GM12865 (cell line): ENCODE data around the gene SLC25A20.
A peak's percentile ranks its signal among the peaks of the same experiment; 100 is the strongest.

ENCODE experiments used
- DNase-seq: peaks from one replicate; pipeline ENCODE4 v3.0.0; 2010; ENCODE audit warnings: low read depth
- H3K4me3 ChIP-seq: 2 replicates; pipeline ENCODE4 v1.5.1; 2011; ENCODE audit warnings: mild to moderate bottlenecking, low read depth, low read length, control low read depth
- CTCF ChIP-seq: IDR thresholded peaks from 2 replicates; pipeline ENCODE4 v1.5.1; 2011; ENCODE audit warnings: low read length, control low read depth, low read depth, inconsistent platforms; ENCODE audit not compliant: insufficient read depth; ENCODE audit errors: missing control alignments

The SLC25A20 gene

GRCh38 chr3:48897460-48898376 lies 964 bp downstream of the SLC25A20 start:
- peak overlapping the region; percentile 79 for H3K4me3 ChIP-seq
- DNase-seq, result peak; percentile 14
- TF ChIP-seq CTCF, result no peak

- no peak for TF ChIP-seq CTCF
- no peak overlapping the region for H3K4me3 ChIP-seq
- DNase-seq, result peak; percentile 25
These were observed 1.7 kb downstream of the SLC25A20 start for GRCh38 chr3:48896936-48897335.

GRCh38 chr3:48894516-48894915 lies 4.2 kb downstream of the SLC25A20 start:
- H3K4me3 ChIP-seq, result no peak overlapping the region
- no peak for TF ChIP-seq CTCF
- DNase-seq, result no peak

GRCh38 chr3:48891606-48892005 lies 7.1 kb downstream of the SLC25A20 start:
- H3K4me3 ChIP-seq, result no peak overlapping the region
- no peak for TF ChIP-seq CTCF
- DNase-seq, result no peak

- no peak for DNase-seq
- no peak for TF ChIP-seq CTCF
- no peak overlapping the region for H3K4me3 ChIP-seq
These were observed 12.9 kb downstream of the SLC25A20 start for GRCh38 chr3:48885753-48886152.

GRCh38 chr3:48881652-48882114 lies 17.0 kb downstream of the SLC25A20 start:
- no peak overlapping the region for H3K4me3 ChIP-seq
- DNase-seq, result no peak
- no peak for TF ChIP-seq CTCF
